Activated B cell treated with CpG ODN at 0.5 μM for 24 hours (primary cell): Measurements from ENCODE around the gene PDCD2. TPM values are rescaled to one million over a fixed set of nuclear protein-coding genes. Genes with fewer than 3 reads are reported as not detected.
A peak's percentile ranks its signal among the peaks of the same experiment; 100 is the strongest.

Source experiments
- ATAC-seq: fragments of 200-7000 bp; cut with Tn5 transposase; one replicate; pipeline ENCODE4 v1.10.0; 2021; ENCODE audit warnings: low read depth, mild to moderate bottlenecking, moderate library complexity
- CTCF ChIA-PET: fragments of 350-600 bp; sonication (Branson Sonifier 250); formaldehyde crosslinking; loops from one replicate; lab custom pipeline; 2021; ENCODE audit warnings: antibody characterized with exemption; lab: Charles Lee
- POLR2A ChIA-PET: fragments of 350-600 bp; sonication (Branson Sonifier 250); formaldehyde crosslinking; loops from one replicate; lab custom pipeline; 2021; ENCODE audit warnings: antibody characterized with exemption; lab: Charles Lee
- DNase-seq: peaks from one replicate; pipeline ENCODE4 v3.0.0; 2022
- H3K27ac Mint-ChIP-seq: one replicate; pipeline ENCODE4 v1.8.0; 2020; ENCODE audit warnings: mixed read lengths
- H3K27me3 Mint-ChIP-seq: one replicate; pipeline ENCODE4 v1.8.0; 2021; ENCODE audit warnings: mixed read lengths
- H3K36me3 Mint-ChIP-seq: one replicate; pipeline ENCODE4 v1.8.0; 2021; ENCODE audit warnings: low read depth, mixed read lengths
- H3K4me1 Mint-ChIP-seq: one replicate; pipeline ENCODE4 v1.8.0; 2021; ENCODE audit warnings: mixed read lengths
- H3K4me3 Mint-ChIP-seq: one replicate; pipeline ENCODE4 v1.8.0; 2020; ENCODE audit warnings: mild to moderate bottlenecking, mixed read lengths
- H3K9me3 Mint-ChIP-seq: one replicate; pipeline ENCODE4 v1.8.0; 2020; ENCODE audit warnings: mixed read lengths
- CTCF ChIP-seq: fragments of 200-600 bp; IDR thresholded peaks from one replicate; pipeline ENCODE4 v1.8.0; 2022; ENCODE audit warnings: antibody characterized with exemption, mild to moderate bottlenecking
- intact Hi-C: fragments of 100-400 bp; cut with micrococcal nuclease; formaldehyde crosslinking; loops from one replicate; pipeline ENCODE4 v1.15.1; 2024
- total RNA-seq: library from RNA; stranded (reverse); gene quantifications from 2 replicates; pipeline ENCODE4 v1.2.3, GENCODE V29; 2022

Gene PDCD2
- total RNA-seq, 1 donor from 2014 or later: 90.8 TPM

- ChIA-PET POLR2A (interaction anchor here (1.2 kb wide), 1 partner anchor 803 kb away, joined by 3 read pairs; no protein-coding TSS in a partner anchor), CTCF (no interaction called here)
- Mint-ChIP-seq H3K4me3 (no peak overlapping the region), H3K27me3 (no peaks in the 10 kb centered on the region), H3K27ac (no peak overlapping the region), H3K4me1 (peaks cover 16% of the 10 kb centered on the region), H3K9me3 (no peaks in the 10 kb centered on the region), H3K36me3 (peaks cover 39% of the 10 kb centered on the region)
- intact Hi-C loops: loop anchor here (2.0 kb wide), 1 partner anchor 13 kb away; no protein-coding TSS in a partner anchor
- no peak for TF ChIP-seq CTCF
- DNase-seq (no peak), ATAC-seq (no peak)
These were observed 29.1 kb downstream of the PDCD2 start for GRCh38 chr6:170555305-170555704.

GRCh38 chr6:170554796-170555137 is 29.7 kb downstream of the PDCD2 start:
- POLR2A ChIA-PET: no interaction called here
- Mint-ChIP-seq H3K4me1 (peaks cover 21% of the 10 kb centered on the region), H3K4me3 (no peak overlapping the region), H3K27ac (no peak overlapping the region), H3K36me3 (peaks cover 38% of the 10 kb centered on the region), H3K27me3 (no peaks in the 10 kb centered on the region), H3K9me3 (no peaks in the 10 kb centered on the region)
- intact Hi-C loops: loop anchor here (1.0 to 5.0 kb wide), 8 partner anchors 14 to 852 kb away; partner anchors contain the start of genes C6orf120, DLL1, DYNLT2 and ERMARD
- no peak for TF ChIP-seq CTCF
- DNase-seq: no peak
- CTCF ChIA-PET: no interaction called here
- no peak for ATAC-seq

GRCh38 chr6:170554013-170554795 is 30.2 kb downstream of the PDCD2 start, which contains the start of gene TBP:
TBP (plus strand) TSS chr6:170554369; CDS start chr6:170557030, 2,661 bp downstream.
- Mint-ChIP-seq H3K4me1 (peaks cover 25% of the 10 kb centered on the region), H3K36me3 (peaks cover 38% of the 10 kb centered on the region), H3K4me3 (no peak within 1 kb of the TSS), H3K27me3 (no peaks in the 10 kb centered on the region), H3K27ac (no peak within 1 kb of the TSS), H3K9me3 (no peaks in the 10 kb centered on the region)
- intact Hi-C loops: loop anchor here (1.0 to 5.0 kb wide), 8 partner anchors 15 to 852 kb away; partner anchors contain the start of genes C6orf120, DLL1, DYNLT2 and ERMARD
- CTCF ChIA-PET: interaction anchor here (1.6 kb wide), 1 partner anchor 30 kb away, joined by 10 read pairs; the partner anchor contains the start of gene PDCD2
- DNase-seq (peak; percentile 93), ATAC-seq (peak; percentile 94)
- POLR2A ChIA-PET: interaction anchor here (0.6 to 3.6 kb wide), 9 partner anchors 26 to 1341 kb away, joined by 3 to 40 read pairs (median 4); partner anchors contain the start of genes C6orf120, DYNLT2, ERMARD and PDCD2
- TF ChIP-seq CTCF: no peak

GRCh38 chr6:170553534-170554012 is 30.9 kb downstream of the PDCD2 start:
- CTCF ChIA-PET: interaction anchor here (1.6 kb wide), 1 partner anchor 31 kb away, joined by 10 read pairs; the partner anchor contains the start of gene PDCD2
- peak; percentile 66 for ATAC-seq
- POLR2A ChIA-PET: interaction anchor here (0.7 to 3.6 kb wide), 8 partner anchors 14 to 1341 kb away, joined by 3 to 40 read pairs (median 6); partner anchors contain the start of genes C6orf120, DYNLT2, ERMARD and PDCD2
- H3K4me3 Mint-ChIP-seq: no peak overlapping the region
- H3K9me3 Mint-ChIP-seq: no peaks in the 10 kb centered on the region
- H3K36me3 Mint-ChIP-seq: peaks cover 38% of the 10 kb centered on the region
- no peaks in the 10 kb centered on the region for H3K27me3 Mint-ChIP-seq
- no peak for TF ChIP-seq CTCF
- DNase-seq: no peak
- no peak overlapping the region for H3K27ac Mint-ChIP-seq
- H3K4me1 Mint-ChIP-seq: peaks cover 29% of the 10 kb centered on the region
- intact Hi-C loops: loop anchor here (1.0 to 5.0 kb wide), 8 partner anchors 15 to 851 kb away; partner anchors contain the start of genes C6orf120, DLL1, DYNLT2 and ERMARD
